Measurements from ENCODE around the gene TBC1D5.

GRCh38 chr3:17456046-17456445 is 286.4 kb downstream of the TBC1D5 start:
- no peak for TF ChIP-seq CTCF (IDR thresholded peaks at IDR 0.05)
- no peak for TF ChIP-seq POLR2A (IDR thresholded peaks at IDR 0.05)
- no peak for TF ChIP-seq POLR2AphosphoS5 (IDR thresholded peaks at IDR 0.05; ENCODE audit: insufficient read depth in 1 of 2, low read depth in 1 of 2)

Data from vagina (tissue), 2 donors.